Right atrium auricular region (tissue), 2 donors: ENCODE measurements around the gene IFIT5. TPM values are rescaled to one million over a fixed set of nuclear protein-coding genes. Genes with fewer than 3 reads are reported as not detected.

ENCODE experiments used
- DNase-seq: peaks from one replicate; pipeline ENCODE4 v3.0.0-alpha.2; 2019; ENCODE audit warnings: low spot score
- H3K27ac ChIP-seq, 2 donors: fragments of 200-600 bp; sonication (generic); 1 replicate in 1 of 2; 2 replicates in 1 of 2; pipeline ENCODE4 v1.5.1; 2016 to 2019
- H3K27me3 ChIP-seq, 2 donors: fragments of 200-600 bp; sonication (generic); one replicate each; pipeline versions ENCODE4 v1.5.1 to v1.6.0; 2017 to 2019
- H3K36me3 ChIP-seq: fragments of 200-600 bp; sonication (generic); one replicate; pipeline ENCODE4 v1.5.1; 2016
- H3K4me1 ChIP-seq, 2 donors: fragments of 200-600 bp; sonication (generic); one replicate each; pipeline versions ENCODE4 v1.5.1 to v1.6.0; 2017 to 2019
- H3K4me3 ChIP-seq, 2 donors: fragments of 200-600 bp; sonication (generic); 1 replicate in 1 of 2; 2 replicates in 1 of 2; pipeline ENCODE4 v1.5.1; 2017 to 2019; ENCODE audit warnings: mild to moderate bottlenecking in 1 of 2, moderate library complexity in 1 of 2
- H3K9me3 ChIP-seq, 2 donors: fragments of 200-600 bp; sonication (generic); one replicate each; pipeline ENCODE4 v1.5.1; 2019
- CTCF ChIP-seq, 2 donors: fragments of 200-600 bp; sonication (generic); IDR thresholded peaks; one replicate each; pipeline ENCODE4 v1.5.1; 2019; ENCODE audit warnings: antibody characterized with exemption in 2 of 2
- total RNA-seq, 2 donors: library from RNA; depleted of rRNA; stranded (reverse); fragments of >200 nt; gene quantifications; one replicate each; pipeline ENCODE4 v1.1.0, GENCODE V29; 2016

Gene IFIT5
- total RNA-seq, 2 donors from 2014 or later = 6.9 to 11.1 TPM

GRCh38 chr10:89391907-89392756 lies 22.2 kb upstream of the IFIT5 start, which contains the start of gene IFIT1:
TSS of gene IFIT1 (plus strand) at chr10:89392623. CDS start at chr10:89392713, 90 bp downstream.
- Histone ChIP-seq H3K4me3 (peak within 1 kb of the TSS; percentile 45 to 57), H3K27me3 (no peaks in the 10 kb centered on the region), H3K36me3 (no peaks in the 10 kb centered on the region), H3K27ac (peak within 1 kb of the TSS; percentile 80 to 85), H3K4me1 (peaks cover 0 to 45% of the 10 kb centered on the region in 2 donors), H3K9me3 (no peaks in the 10 kb centered on the region)
- peak; percentile 67 for DNase-seq
- TF ChIP-seq CTCF (IDR thresholded peaks at IDR 0.05) = no peak

- H3K27ac ChIP-seq = peak overlapping the region; percentile 80 to 85
- H3K9me3 ChIP-seq = no peaks in the 10 kb centered on the region
- peaks cover 0 to 48% of the 10 kb centered on the region in 2 donors for H3K4me1 ChIP-seq
- no peak for TF ChIP-seq CTCF (IDR thresholded peaks at IDR 0.05)
- DNase-seq = no peak
- H3K27me3 ChIP-seq = no peaks in the 10 kb centered on the region
- H3K36me3 ChIP-seq = no peaks in the 10 kb centered on the region
- H3K4me3 ChIP-seq = peak overlapping the region; percentile 45 to 57
These were observed 21.4 kb upstream of the IFIT5 start for GRCh38 chr10:89392974-89393373.

GRCh38 chr10:89393898-89394297 lies 20.5 kb upstream of the IFIT5 start:
- no peaks in the 10 kb centered on the region for H3K9me3 ChIP-seq
- peaks cover 0 to 51% of the 10 kb centered on the region in 2 donors for H3K4me1 ChIP-seq
- H3K36me3 ChIP-seq = no peaks in the 10 kb centered on the region
- H3K27me3 ChIP-seq = no peaks in the 10 kb centered on the region
- H3K4me3 ChIP-seq = peak overlapping the region in 1 of 2 donors; percentile 57
- H3K27ac ChIP-seq = peak overlapping the region; percentile 80 to 85
- DNase-seq = no peak
- TF ChIP-seq CTCF (IDR thresholded peaks at IDR 0.05) = no peak

- Histone ChIP-seq H3K27me3 (no peaks in the 10 kb centered on the region), H3K4me3 (no peak overlapping the region), H3K4me1 (peaks cover 0 to 51% of the 10 kb centered on the region in 2 donors), H3K36me3 (no peaks in the 10 kb centered on the region), H3K9me3 (no peaks in the 10 kb centered on the region), H3K27ac (no peak overlapping the region)
- no peak for DNase-seq
- no peak for TF ChIP-seq CTCF (IDR thresholded peaks at IDR 0.05)
These were observed 19.2 kb upstream of the IFIT5 start for GRCh38 chr10:89395141-89395540.

- Histone ChIP-seq H3K4me3 (peak overlapping the region in 1 of 2 donors; percentile 2), H3K4me1 (peaks cover 0 to 25% of the 10 kb centered on the region in 2 donors)
These were observed 16.2 kb upstream of the IFIT5 start for GRCh38 chr10:89398003-89398749.

More at GRCh38 chr10:89398003-89398749, 16.2 kb upstream of the IFIT5 start:
- Histone ChIP-seq H3K27ac (no peak overlapping the region), H3K9me3 (no peaks in the 10 kb centered on the region), H3K27me3 (no peaks in the 10 kb centered on the region), H3K36me3 (peaks cover 12% of the 10 kb centered on the region)
- DNase-seq = no peak
- TF ChIP-seq CTCF (IDR thresholded peaks at IDR 0.05) = no peak
